GM18907 (cell line): ENCODE data around the gene DNAJC7.

Source experiments
- ATAC-seq: cut with Tn5 transposase; IDR thresholded peaks from one replicate; pipeline ENCODE4 v1.9.1; 2021; ENCODE audit warnings: mild to moderate bottlenecking, moderate library complexity; ENCODE audit not compliant: unreplicated experiment

The DNAJC7 gene

GRCh38 chr17:41982026-41982760 is 35.0 kb downstream of the DNAJC7 start:
- no peak for ATAC-seq

GRCh38 chr17:41977991-41978390 is 39.2 kb downstream of the DNAJC7 start:
- ATAC-seq: no peak

DNA sequence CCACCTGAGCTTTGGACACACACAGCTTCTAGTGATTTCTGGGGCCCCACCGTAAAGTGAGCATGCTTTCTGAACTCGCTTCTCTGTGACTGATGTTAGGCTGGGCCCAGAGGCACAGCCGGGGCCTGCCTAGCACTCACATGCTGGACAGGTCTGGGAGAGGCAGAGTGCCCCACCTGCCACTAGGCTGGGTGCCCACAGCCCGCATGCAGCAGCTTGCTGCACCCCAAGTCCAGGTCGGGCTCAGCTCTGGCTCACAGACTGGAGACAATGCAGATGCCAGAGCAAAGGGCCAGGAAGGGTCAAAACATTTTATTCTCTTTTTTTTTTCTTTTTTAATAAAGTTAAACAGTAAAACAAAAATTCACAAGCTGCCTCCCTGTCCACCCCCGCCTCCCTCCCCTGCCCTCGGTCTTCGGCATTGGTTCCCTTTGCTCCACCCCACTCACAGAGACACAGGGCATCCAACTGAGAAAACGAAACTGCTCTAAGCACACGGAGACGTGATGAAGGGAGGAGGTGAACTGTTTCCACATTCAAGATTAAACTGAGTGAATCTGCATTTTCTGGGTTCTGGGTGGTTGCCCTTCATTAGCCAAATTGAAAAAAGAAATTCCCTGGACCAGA is 41.0 kb downstream of the DNAJC7 start:
- no peak for ATAC-seq

GRCh38 chr17:41975099-41976083 is 41.8 kb downstream of the DNAJC7 start:
- no peak for ATAC-seq

- no peak for ATAC-seq
These were observed 42.6 kb downstream of the DNAJC7 start for GRCh38 chr17:41974658-41975057.

GRCh38 chr17:41974031-41974430 is 43.2 kb downstream of the DNAJC7 start:
- no peak for ATAC-seq

DNA sequence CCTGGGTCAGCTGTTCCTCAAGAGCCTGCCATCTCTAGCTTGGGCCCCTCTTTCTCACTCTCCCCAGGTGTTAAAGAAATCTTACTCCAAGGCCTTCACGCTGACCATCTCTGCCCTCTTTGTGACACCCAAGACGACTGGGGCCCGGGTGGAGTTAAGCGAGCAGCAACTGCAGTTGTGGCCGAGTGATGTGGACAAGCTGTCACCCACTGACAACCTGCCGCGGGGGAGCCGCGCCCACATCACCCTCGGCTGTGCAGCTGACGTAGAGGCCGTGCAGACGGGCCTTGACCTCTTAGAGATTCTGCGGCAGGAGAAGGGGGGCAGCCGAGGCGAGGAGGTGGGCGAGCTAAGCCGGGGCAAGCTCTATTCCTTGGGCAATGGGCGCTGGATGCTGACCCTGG is 43.8 kb downstream of the DNAJC7 start:
- ATAC-seq: no peak

DNA sequence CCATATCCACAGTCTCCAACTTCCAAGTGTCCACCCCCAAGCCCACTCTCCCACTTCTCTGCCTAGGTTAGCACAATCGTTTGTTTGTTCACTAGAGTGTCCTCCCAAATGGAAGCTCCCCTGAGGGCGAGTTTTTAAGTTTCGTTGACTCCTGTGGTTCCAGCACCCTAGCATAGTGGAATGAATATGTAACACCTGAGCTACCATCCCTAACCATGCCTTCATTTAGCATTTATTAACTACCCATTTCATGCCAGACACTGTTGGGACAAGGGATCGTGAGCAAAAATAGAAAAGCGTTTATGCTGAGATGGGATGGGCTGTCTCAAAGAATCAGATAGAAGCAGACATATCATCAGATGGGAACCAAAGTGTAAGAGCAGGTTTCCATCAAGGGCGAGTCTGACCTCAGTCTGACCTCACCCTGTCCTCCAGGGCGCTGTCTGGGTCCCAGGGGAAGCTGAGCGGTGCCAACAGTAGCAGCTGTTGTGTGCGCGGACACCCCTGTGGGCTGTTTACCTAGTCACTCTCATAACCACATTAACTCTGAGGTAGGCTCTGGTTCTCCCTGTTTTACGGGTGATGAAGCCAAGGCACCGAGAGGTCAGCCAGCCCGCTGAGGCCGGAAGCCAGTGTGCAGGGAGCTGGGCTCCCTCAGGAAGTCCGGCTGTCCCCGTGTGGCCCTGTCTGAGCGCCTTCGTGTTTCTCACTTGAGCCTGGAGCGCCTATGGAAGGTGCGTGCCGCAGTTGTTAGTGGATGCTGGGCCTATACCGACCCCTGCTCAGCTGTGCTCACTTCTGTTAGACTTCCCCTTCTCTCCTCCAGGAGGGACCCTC is 44.5 kb downstream of the DNAJC7 start:
- ATAC-seq: peak; percentile 66

- no peak for ATAC-seq
These were observed 45.3 kb downstream of the DNAJC7 start for GRCh38 chr17:41971721-41972523.

- ATAC-seq: no peak
These were observed 46.3 kb downstream of the DNAJC7 start for GRCh38 chr17:41970901-41971331.

DNA sequence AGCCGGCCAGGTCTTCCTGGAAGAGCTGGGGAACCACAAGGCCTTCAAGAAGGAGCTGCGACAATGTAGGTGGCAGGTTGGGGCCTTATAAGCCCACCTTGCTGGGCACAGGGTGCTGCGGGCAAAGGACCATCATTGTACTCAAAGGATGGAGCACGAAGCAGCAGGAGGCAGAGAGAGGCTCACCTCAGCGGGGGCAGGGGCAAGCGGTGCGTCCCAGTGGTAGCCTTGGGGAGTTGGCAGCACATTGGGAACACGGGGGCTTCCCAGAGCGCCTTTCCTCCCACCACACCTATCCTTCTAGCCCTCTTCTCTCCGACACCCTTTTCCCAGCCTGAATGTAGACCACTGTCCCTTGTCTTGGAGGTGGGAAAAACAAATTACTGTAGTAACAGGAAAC is 48.6 kb downstream of the DNAJC7 start:
- ATAC-seq: no peak

- no peak for ATAC-seq
These were observed 49.2 kb downstream of the DNAJC7 start for GRCh38 chr17:41967921-41968578.

DNA sequence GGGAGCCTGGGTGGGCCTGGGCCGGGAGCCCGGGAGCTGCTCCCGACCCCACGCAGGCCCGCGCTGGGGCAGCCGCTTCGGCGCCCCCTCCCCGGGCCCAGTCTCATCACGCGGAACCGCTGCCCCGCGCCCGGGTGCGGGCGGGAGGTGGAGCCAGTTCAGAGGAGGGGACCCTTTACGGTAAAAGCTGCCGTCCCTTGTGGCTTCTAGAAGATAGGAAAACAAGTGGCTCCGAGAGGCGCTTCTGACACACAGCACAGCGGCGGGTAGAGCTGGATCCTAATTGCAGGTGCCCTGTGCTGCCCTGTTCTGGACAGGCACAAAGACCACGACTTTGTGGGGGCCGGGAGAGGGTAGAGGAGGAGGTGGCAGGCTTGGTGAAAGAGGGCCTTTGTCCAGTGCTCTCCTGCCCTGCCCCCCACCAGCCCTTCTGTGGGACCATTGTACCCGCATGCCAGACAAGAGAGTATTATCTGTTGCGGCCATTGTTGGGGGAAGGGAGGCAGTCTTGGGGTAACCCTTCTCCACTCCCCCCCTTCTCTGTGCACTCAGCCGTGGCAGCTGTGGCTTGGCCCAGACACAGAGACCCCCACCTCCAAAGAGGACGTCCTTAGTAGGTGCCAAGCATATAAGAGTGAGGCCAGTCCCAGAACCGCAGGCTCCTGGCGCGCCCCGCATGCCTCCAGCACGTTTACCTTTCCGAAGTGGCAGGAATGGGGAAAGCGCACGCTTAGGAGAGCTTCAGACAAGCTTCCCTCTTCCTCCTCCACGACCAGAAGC is 49.9 kb downstream of the DNAJC7 start:
- peak; percentile 13 for ATAC-seq

DNA sequence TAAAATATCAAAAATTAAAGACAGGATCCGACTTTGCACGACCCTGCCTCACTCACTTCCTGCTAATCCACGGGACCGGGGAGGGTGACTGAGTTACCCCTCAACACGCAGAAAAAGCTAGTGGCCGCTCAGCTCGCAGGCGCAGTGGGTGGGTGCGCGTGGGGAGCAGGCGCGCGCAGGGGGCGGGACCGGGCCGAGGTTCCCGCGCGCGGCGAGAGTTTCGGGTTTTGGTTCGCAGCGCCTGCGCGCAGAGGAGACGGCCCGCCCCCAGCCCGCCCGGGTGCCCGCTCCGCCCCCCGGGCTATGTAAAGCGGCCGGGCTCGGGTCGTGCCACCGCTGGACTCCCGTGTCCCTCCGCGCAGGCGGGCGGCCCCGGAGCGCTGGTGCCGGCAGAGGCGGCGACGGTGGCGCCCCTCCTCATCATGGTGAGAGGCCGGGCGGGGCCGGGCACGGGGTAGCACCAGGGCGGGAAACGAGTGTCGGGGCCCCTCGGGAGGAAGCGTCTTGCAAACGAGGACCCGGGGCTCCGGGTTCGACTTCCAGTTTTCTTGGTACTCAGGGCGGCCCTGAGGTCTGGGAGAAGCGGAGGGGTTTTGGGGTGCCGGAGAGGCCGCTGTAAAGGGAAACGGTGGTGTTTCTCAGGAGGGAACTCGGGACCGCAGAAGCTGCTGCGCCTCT is 50.6 kb downstream of the DNAJC7 start, which contains the start of gene CNP:
Gene CNP, plus strand, starts transcription at position 333 of the 678 bp plus-strand sequence. Its CDS starts 90 bp downstream, at position 423.
- ATAC-seq: peak; percentile 68

GRCh38 chr17:41965694-41966462 is 51.4 kb downstream of the DNAJC7 start:
- ATAC-seq: peak; percentile 42

- no peak for ATAC-seq
These were observed 54.3 kb downstream of the DNAJC7 start for GRCh38 chr17:41962768-41963434.
